Activated T-helper 1 cell treated with Interleukin-2 at 50 U/mL for 16 hours (primary cell): ENCODE results near the gene PLD1.
"Not testable (repeated sequence)": the region's sequence is repeated elsewhere in the genome, so short reads cannot be mapped to it uniquely, and the experiment has no call there.

Source experiments
- DNase-seq: peaks from one replicate; pipeline ENCODE4 v3.0.0-alpha.2; 2020; ENCODE audit warnings: low read depth

Gene PLD1

DNA sequence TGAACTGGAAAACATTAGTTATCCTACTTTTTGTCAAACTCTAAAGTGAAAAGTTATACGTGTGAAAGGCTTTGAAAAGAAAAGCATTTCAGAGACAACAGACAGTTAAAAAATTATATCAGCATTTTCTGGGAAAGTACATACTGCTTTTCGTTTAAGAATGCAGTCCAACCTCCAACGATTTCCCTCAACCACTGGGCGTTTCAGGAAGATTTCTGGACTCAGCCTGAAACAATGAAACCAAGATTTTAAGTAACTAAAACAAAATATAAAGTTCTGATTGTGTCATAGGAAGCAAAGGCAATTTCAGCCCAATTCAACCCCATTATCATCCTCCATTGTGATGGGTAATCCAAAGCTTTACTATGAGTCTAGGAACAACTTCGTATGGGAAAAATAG is 110.7 kb downstream of the PLD1 start:
- no peak for DNase-seq

- DNase-seq = no peak
Measured at GRCh38 chr3:171696805-171697204, 113.5 kb downstream of the PLD1 start.

DNA sequence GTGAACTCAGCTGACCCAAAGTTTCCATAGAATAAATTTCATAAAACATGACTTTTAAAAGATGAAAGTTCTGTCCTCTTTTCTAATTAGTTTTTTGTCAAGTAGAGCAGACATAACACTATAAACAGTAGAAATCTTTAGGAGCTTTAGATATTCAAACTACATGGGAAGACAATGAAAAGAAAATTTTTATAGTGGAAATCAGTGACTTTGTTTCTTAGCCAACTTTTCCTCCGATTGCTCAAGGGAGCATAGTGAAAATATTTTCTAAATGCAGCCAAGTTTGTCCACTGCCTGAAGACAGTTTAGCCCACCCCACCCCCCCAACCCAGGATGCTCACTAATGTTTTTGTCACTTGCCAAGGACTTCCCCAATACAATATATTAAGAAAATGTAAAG is 114.9 kb downstream of the PLD1 start:
- no peak for DNase-seq

DNA sequence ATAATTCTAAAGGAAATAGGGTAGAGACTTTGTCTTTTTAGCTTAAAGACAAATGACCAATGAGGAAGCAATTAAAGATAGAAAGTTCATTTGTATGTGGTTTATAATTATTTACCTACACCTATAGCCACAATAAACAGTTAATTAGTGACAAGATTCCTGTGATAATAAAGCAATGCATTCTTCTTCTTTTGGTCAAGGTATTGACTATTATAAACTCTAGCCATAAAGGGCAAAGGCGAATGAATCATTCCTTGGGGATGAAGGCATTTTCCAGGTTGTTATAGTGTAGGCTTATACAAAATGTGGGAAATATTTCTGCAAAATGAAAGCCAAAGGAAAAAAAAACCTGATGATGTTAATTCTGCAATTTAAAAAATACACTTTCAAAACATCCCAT is 115.4 kb downstream of the PLD1 start:
- DNase-seq = no peak

GRCh38 chr3:171692551-171692950 is 117.7 kb downstream of the PLD1 start:
- not testable (repeated sequence) for DNase-seq

GRCh38 chr3:171691485-171691884 is 118.8 kb downstream of the PLD1 start:
- DNase-seq = no peak

- no peak for DNase-seq
Measured at GRCh38 chr3:171690281-171690680, 120.0 kb downstream of the PLD1 start.

DNA sequence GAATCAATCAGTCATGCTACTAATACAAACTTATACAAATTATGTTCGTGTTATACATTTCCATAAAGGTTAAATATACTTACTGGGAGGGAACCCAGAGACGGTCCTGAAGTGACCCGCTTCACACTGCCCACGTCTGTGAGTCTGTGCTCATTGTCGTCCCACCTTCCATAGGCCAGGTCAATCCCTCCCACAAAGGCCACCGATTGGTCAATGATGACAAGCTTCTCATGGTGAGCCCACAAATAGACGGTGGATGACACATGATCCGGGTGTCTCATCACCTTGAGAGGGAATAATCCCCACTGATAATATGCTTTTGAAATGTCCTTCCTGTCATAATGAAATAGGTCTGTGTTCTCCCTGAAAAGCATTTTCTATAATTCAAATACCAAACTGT is 121.7 kb downstream of the PLD1 start:
- DNase-seq = no peak

GRCh38 chr3:171688002-171688401 is 122.3 kb downstream of the PLD1 start:
- DNase-seq = no peak

DNA sequence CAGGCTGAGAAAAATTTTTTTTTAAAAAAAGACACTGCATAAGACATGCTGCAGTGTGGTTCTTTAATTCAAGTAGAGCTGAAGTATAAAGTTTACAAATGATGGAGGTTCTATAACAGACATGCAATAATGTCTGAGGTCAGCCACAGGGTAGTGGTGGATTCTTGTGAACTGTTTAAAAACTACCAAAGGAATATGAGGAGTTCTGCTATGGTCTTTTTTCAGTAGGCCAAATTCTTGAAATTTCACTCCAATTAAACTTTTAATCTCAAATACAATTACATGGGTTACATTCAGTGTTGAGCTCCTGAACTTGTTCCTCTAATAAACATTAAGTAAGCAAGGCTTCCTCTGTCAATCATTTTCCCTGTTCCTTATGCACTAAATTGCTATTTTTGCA is 122.7 kb downstream of the PLD1 start:
- no peak for DNase-seq

GRCh38 chr3:171687064-171687463 is 123.2 kb downstream of the PLD1 start:
- no peak for DNase-seq

- no peak for DNase-seq
Measured at GRCh38 chr3:171685116-171685895, 125.0 kb downstream of the PLD1 start.

GRCh38 chr3:171684221-171684620 is 126.1 kb downstream of the PLD1 start:
- DNase-seq = no peak

- DNase-seq = no peak
Measured at GRCh38 chr3:171682743-171683142, 127.5 kb downstream of the PLD1 start.

GRCh38 chr3:171680726-171681411 is 129.4 kb downstream of the PLD1 start:
- no peak for DNase-seq

DNA sequence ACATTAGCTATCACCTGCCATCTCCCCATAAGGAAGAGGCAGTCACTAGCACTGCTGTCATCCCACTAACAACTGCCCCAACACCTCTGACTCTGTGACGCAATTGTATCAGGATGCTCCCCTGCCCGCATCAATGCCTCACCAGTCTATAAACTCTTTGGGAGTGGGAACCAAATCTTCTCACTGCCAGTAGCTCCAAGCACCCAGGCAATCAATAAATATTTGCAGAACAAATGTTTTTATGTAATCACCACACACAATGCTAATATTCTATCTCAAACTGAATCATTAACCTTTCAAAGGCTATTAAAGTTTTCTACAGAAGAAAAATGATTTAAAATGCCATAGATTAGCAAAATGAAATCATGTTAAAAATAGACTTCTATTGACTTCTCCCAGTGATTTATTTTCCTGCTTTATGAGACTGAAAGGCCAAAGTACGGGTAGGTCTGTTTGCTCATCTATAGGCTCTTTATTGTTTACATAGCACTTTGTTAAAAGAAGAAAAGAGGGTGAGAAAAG is 131.3 kb downstream of the PLD1 start:
- DNase-seq = no peak

- no peak for DNase-seq
Measured at GRCh38 chr3:171677706-171678105, 132.6 kb downstream of the PLD1 start.

- no peak for DNase-seq
Measured at GRCh38 chr3:171676601-171677175, 133.6 kb downstream of the PLD1 start.

- DNase-seq = no peak
Measured at GRCh38 chr3:171673951-171674350, 136.3 kb downstream of the PLD1 start.

GRCh38 chr3:171672538-171672937 is 137.7 kb downstream of the PLD1 start:
- DNase-seq = no peak

DNA sequence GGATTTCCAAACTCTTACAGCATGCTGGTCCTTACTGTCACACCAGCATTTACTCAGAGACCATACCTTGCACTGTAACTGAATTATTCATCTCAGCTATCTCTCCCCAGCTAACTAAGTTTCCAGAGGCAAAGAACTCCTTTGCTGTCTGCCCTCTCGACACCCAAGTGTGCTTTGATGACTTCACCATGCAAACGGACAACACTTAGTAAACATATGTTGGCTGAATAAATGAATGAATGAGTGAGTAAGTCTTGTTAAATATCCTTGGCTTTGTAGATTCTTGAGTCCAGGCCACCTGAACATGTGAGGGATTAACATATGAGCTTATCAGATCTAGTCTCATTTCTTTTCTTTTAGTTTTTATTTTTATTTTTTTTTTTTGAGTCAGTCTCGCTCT is 138.2 kb downstream of the PLD1 start:
- no peak for DNase-seq

- DNase-seq = no peak
Measured at GRCh38 chr3:171671709-171672108, 138.6 kb downstream of the PLD1 start.

- DNase-seq = no peak
Measured at GRCh38 chr3:171666516-171666915, 143.8 kb downstream of the PLD1 start.
